Heart right ventricle (tissue), 16 donors: ENCODE data around the gene AUP1. TPM values are rescaled to one million over a fixed set of nuclear protein-coding genes. Genes with fewer than 3 reads are reported as not detected.

Experiments used
- ATAC-seq, 8 donors: fragments of 200-7000 bp; cut with Tn5 transposase; one replicate each; pipeline ENCODE4 v1.9.1; 2020; ENCODE audit warnings: mild to moderate bottlenecking in 8 of 8, moderate library complexity in 8 of 8, moderate number of reproducible peaks in 1 of 8
- DNase-seq, 2 donors: peaks; one replicate each; pipeline ENCODE4 v3.0.0-alpha.2; 2020
- H3K27ac ChIP-seq, 10 donors: fragments of 200-600 bp; sonication (generic) in 2 of 10; one replicate each; pipeline versions ENCODE4 v1.5.0 to v1.8.0; 2020 to 2022; ENCODE audit warnings: mild to moderate bottlenecking in 3 of 10
- H3K27me3 ChIP-seq, 7 donors: fragments of 200-600 bp; one replicate each; pipeline ENCODE4 v1.8.0; 2021 to 2022; ENCODE audit warnings: mild to moderate bottlenecking in 2 of 7
- H3K36me3 ChIP-seq, 9 donors: fragments of 200-600 bp; sonication (generic) in 1 of 9; one replicate each; pipeline versions ENCODE4 v1.5.0 to v1.8.0; 2020 to 2022; ENCODE audit warnings: mild to moderate bottlenecking in 2 of 9
- H3K4me1 ChIP-seq, 9 donors: fragments of 200-600 bp; sonication (generic) in 1 of 9; one replicate each; pipeline versions ENCODE4 v1.5.0 to v1.8.0; 2020 to 2022; ENCODE audit warnings: mild to moderate bottlenecking in 4 of 9
- H3K4me3 ChIP-seq, 10 donors: fragments of 200-600 bp; sonication (generic) in 2 of 10; one replicate each; pipeline versions ENCODE4 v1.5.0 to v1.8.0; 2020 to 2022; ENCODE audit warnings: mild to moderate bottlenecking in 7 of 10, moderate library complexity in 2 of 10
- H3K9me3 ChIP-seq, 11 donors: fragments of 200-600 bp in 10 of 11; sonication (generic) in 2 of 11; one replicate each; pipeline versions ENCODE4 v1.5.0 to v1.8.0; 2013 to 2022; ENCODE audit warnings: mild to moderate bottlenecking in 2 of 11, control low read depth in 1 of 11, moderate library complexity in 1 of 11
- WGBS, 2 donors: extraction: QIAGEN DNeasy Blood & Tissue Kit; methylation state at CpG; one replicate each; pipeline ENCODE4 v1.1.7; 2013; ENCODE audit warnings: inconsistent platforms in 1 of 2; 5-methylcytosine and 5-hydroxymethylcytosine counted together
- intact Hi-C, 10 donors: fragments of 100-400 bp; cut with DNase I; formaldehyde crosslinking; loops; one replicate each; pipeline versions ENCODE4 v1.11.1 to v1.14.2; 2022
- polyA plus RNA-seq, 2 donors: library from polyadenylated mRNA; stranded (reverse); fragments of 200-250 nt; gene quantifications; one replicate each; pipeline ENCODE4 v1.2.3, GENCODE V29; 2013
- total RNA-seq, 10 donors: library from RNA; stranded (reverse); fragmentation: NEBNext Ultra II Directional in 3 of 10; extraction: Animal tissue kit (Norgen Biotek cat#: 25700) in 3 of 10; gene quantifications; one replicate each; pipeline versions ENCODE4 v1.2.1 to v1.2.4, GENCODE V29; 2021 to 2023
- TF ChIP-seq, protein P1 (sequence below), 9 donors: fragments of 200-600 bp; sonication (generic) in 2 of 9; IDR thresholded peaks; one replicate each; pipeline versions ENCODE4 v1.5.0 to v1.8.0; 2021 to 2022; ENCODE audit warnings: antibody characterized with exemption in 9 of 9, mild to moderate bottlenecking in 5 of 9, moderate library complexity in 1 of 9
- donor health status: Arrhythmogenic right ventricular cardiomyopathy.
- donor health status: ischemic (EF 13 %, LVEDD 7.1; RV severe dilation, severe dysfunction).
- donor health status: healthy with polysubstance abuse.
- donor health status: DM: no; HTN: yes; CAD: no.
- donor health status: DM: no; HTN: no; CAD: no.
- donor health status: ischemic (EF 25% LVEDD 6.9; RV normal size, moderate dysfunction).
- donor health status: ischemic (EF 25% LVEDD 5.7; RV mildly dilated, moderate dysfunction).
- donor health status: healthy.
- donor health status: DM: yes; HTN: yes; CAD: no.
- donor health status: Ischemic cardiomyopathy.
- donor health status: ischemic (EF 35%, LVEDD 5.7; RV mildly dilated, moderate dysfunction).
- donor health status: nonischemic (EF 11% LVEDD 7.7; RV severe dilation, severe dysfunction).
- donor health status: DM: yes; HTN: yes; CAD: no.
- donor health status: PGD.
- donor health status: ischemic (EF 29% LVEDD 5.4; RV normal size, mild dysfunction).
- donor health status: nonischemic (EF 23%, LVEDD 6.1; RV moderate dilation, normal function).

The AUP1 gene
- total and polyA plus RNA-seq, 12 donors, result 31.4 to 163 (median 42.9) TPM

DNA sequence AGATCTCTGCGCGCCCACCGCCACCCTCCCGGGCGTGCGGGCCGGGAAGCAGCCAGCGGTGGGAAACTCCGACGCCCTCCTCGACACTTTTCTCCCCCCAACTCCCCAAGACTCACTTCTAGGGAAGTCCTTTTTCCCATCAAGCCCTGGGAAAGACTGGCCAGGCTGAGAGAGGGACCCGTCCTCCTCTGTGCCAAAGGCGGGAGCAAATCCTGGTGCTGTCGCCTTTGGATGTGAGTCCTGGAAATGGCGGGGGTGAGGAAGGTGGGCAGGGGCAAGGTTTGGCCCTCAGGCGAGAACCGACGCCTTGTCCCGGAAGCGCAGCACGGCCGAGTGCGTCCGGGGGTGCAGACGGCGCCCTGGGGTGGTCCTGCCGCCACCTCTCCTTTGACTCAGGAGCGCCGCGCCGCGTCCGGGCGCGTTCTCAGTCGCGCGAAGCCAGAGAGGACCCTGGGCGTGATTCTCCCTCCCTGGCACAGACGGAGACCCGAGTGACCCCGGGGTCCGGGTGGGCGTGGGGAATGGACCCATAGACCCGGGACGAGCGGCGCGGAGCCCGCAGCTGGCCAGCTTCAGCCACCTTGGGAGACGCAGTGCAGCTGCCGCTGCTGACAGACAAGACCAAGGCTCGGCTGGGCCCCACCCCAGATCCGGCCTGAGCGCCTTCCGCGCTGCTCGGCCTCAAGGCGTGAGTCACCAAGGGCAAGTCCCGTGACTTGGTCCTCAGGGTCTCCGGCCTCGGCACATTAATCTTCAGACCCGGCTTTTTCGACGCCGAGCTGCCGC, 26.6 kb downstream of the AUP1 start:
- WGBS, 2 donors, result 1 to 2% methylated on average over 64 to 67 of the region's 67 CpGs
- no peaks in the 10 kb centered on the region for H3K9me3 ChIP-seq
- TF ChIP-seq, protein P1, sequence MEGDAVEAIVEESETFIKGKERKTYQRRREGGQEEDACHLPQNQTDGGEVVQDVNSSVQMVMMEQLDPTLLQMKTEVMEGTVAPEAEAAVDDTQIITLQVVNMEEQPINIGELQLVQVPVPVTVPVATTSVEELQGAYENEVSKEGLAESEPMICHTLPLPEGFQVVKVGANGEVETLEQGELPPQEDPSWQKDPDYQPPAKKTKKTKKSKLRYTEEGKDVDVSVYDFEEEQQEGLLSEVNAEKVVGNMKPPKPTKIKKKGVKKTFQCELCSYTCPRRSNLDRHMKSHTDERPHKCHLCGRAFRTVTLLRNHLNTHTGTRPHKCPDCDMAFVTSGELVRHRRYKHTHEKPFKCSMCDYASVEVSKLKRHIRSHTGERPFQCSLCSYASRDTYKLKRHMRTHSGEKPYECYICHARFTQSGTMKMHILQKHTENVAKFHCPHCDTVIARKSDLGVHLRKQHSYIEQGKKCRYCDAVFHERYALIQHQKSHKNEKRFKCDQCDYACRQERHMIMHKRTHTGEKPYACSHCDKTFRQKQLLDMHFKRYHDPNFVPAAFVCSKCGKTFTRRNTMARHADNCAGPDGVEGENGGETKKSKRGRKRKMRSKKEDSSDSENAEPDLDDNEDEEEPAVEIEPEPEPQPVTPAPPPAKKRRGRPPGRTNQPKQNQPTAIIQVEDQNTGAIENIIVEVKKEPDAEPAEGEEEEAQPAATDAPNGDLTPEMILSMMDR (IDR thresholded peaks at IDR 0.05), result peak in 7 of 9 donors; percentile 10 to 57 (median 35)
- peaks cover 9 to 61% (median 54%) of the 10 kb centered on the region in 7 donors for H3K27me3 ChIP-seq
- H3K4me1 ChIP-seq, result peaks cover 15 to 77% (median 60%) of the 10 kb centered on the region in 9 donors
- H3K4me3 ChIP-seq, result peak overlapping the region; percentile 42 to 85 (median 67)
- DNase-seq, result peak; percentile 83 to 87
- intact Hi-C loops, result loop anchor here in 4 of 10 donors (2.0 to 5.0 kb wide), 2 partner anchors 26 to 84 kb away; partner anchors contain the start of genes AUP1 (in 1 of the 4) and HTRA2 (in 1 of the 4)
- ATAC-seq, result peak; percentile 63 to 79 (median 70)
- H3K36me3 ChIP-seq, result peaks cover 0 to 20% (median 3%) of the 10 kb centered on the region in 9 donors
- peak overlapping the region; percentile 69 to 92 (median 86) for H3K27ac ChIP-seq

DNA sequence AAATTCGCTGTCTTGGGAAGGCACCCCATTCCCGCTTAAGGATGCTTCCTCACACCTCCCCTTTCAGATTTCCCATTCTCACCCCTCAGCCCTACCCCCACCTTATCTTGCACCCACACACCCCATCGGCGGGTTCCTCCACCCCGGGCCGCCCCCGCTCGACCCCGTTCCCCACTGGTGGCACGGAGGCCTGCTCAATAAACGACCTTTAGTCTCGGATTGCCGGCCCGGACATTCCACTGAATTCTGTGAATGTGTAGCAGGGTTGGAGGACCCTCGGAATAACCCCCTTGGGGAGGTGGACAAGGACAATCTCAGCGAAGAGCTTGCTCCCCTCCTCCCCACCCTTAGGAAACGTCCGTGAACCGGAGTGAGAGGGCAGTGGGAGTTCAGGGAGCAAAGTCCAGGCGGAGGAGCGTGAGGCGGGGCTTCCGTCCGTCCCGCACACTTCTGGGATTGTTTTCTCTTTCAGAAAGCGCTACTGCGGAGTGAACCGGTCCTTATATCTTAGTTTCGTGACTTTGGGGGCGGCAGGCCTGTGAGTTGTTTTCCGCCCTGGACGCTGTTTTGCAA, 27.3 kb downstream of the AUP1 start:
- TF ChIP-seq, protein P1 (IDR thresholded peaks at IDR 0.05), result no peak
- Histone ChIP-seq H3K4me1 (peaks cover 19 to 82% (median 65%) of the 10 kb centered on the region in 9 donors), H3K27ac (peak overlapping the region in 9 of 10 donors; percentile 84 to 92 (median 87)), H3K4me3 (peak overlapping the region; percentile 42 to 85 (median 67)), H3K36me3 (peaks cover 0 to 20% (median 3%) of the 10 kb centered on the region in 9 donors), H3K27me3 (peaks cover 9 to 67% (median 60%) of the 10 kb centered on the region in 7 donors), H3K9me3 (no peaks in the 10 kb centered on the region)
- WGBS, 2 donors, result 9 to 12% methylated on average over 32 of the region's 32 CpGs
- DNase-seq (no peak), ATAC-seq (peak in 2 of 8 donors; percentile 20 to 27)
- intact Hi-C loops, result loop anchor here in 4 of 10 donors (2.0 to 5.0 kb wide), 2 partner anchors 27 to 85 kb away; partner anchors contain the start of genes AUP1 (in 1 of the 4) and HTRA2 (in 1 of the 4)

DNA sequence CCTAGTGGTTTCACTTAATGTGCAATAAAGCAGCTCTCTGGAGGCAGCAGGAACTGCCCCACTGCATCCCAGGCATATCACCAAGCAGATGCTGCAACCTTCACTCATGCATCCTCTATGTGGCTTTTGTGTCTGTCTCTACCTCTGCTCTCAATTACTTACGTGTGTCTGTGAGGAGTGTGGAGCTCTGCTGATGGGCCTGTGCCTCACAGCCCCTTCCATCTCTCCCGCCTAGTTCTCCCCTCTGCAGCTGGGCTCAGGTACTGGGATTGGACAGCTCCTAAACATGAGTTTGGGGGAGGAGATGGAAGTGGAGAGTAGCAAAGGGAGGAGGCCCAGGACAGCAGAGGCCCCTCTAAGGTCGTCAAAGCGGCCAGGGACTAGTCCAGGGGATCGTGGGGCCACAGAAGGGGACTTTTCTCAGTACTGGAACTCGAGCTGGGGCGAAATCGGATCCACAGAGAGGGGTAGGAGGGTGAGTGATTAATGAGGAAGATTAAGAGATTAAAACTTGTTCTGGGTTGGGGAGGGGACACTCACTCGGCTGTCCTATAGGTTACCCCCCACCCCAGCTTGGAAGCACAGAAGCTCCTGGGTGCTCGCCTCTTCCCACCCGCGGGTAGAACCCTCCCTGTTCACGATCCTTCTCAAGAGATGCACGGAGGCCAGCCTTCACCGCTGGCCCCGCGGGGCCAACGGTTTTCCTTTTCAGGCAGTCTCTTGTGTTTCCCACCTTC, 28.0 kb downstream of the AUP1 start:
- Histone ChIP-seq H3K4me3 (peak overlapping the region in 2 of 10 donors; percentile 68 to 85), H3K27me3 (peaks cover 9 to 74% (median 67%) of the 10 kb centered on the region in 7 donors), H3K27ac (no peak overlapping the region), H3K4me1 (peaks cover 19 to 77% (median 63%) of the 10 kb centered on the region in 9 donors), H3K9me3 (no peaks in the 10 kb centered on the region), H3K36me3 (peaks cover 0 to 20% (median 3%) of the 10 kb centered on the region in 9 donors)
- intact Hi-C loops, result loop anchor here in 4 of 10 donors (2.0 to 5.0 kb wide), 2 partner anchors 27 to 86 kb away; partner anchors contain the start of genes AUP1 (in 1 of the 4) and HTRA2 (in 1 of the 4)
- WGBS, 2 donors, result 64 to 74% methylated on average over 18 of the region's 18 CpGs
- DNase-seq (no peak), ATAC-seq (no peak)
- TF ChIP-seq, protein P1 (IDR thresholded peaks at IDR 0.05), result no peak
